BJ (cell line): ENCODE measurements around the gene OR5C1. TPM values are rescaled to one million over a fixed set of nuclear protein-coding genes. Genes with fewer than 3 reads are reported as not detected.
"Not testable (repeated sequence)": the region's sequence is repeated elsewhere in the genome, so short reads cannot be mapped to it uniquely, and the experiment has no call there.

Experiments
- CTCF ChIA-PET: fragments of 350-600 bp; formaldehyde crosslinking; extraction: SDS; loops from one replicate; lab custom pipeline; 2021; ENCODE audit warnings: antibody characterized with exemption, inconsistent platforms; lab: Yijun Ruan, JAX
- POLR2A ChIA-PET: fragments of 300-600 bp; sonication (Branson Sonifier 250); formaldehyde crosslinking; extraction: SDS; loops from one replicate; lab custom pipeline; 2021; ENCODE audit warnings: antibody characterized with exemption; lab: Charles Lee
- DNase-seq: peaks from one replicate; pipeline ENCODE4 v3.0.0-alpha.2; 2011; ENCODE audit warnings: low read depth
- H3K27me3 ChIP-seq: 2 replicates; pipeline ENCODE4 v1.6.0; 2011; ENCODE audit warnings: low read length; ENCODE audit not compliant: control insufficient read depth, insufficient read depth
- H3K36me3 ChIP-seq: 2 replicates; pipeline ENCODE4 v1.5.1; 2011; ENCODE audit warnings: low read length; ENCODE audit not compliant: control insufficient read depth, insufficient read depth
- H3K4me3 ChIP-seq: 2 replicates; pipeline ENCODE4 v1.5.1; 2011; ENCODE audit warnings: low read depth, mild to moderate bottlenecking, control low read depth, low read length
- polyA plus RNA-seq: library from polyadenylated mRNA; depleted of rRNA; stranded (reverse); fragments of >200 nt; gene quantifications from 2 replicates; pipeline ENCODE4 v1.2.3, GENCODE V29; 2011
- TF ChIP-seq, protein P1 (sequence below): IDR thresholded peaks from 2 replicates; pipeline ENCODE4 v1.5.1; 2011; ENCODE audit warnings: low read depth, mild to moderate bottlenecking, control low read depth, inconsistent platforms, low read length, moderate library complexity; ENCODE audit not compliant: insufficient read depth

The OR5C1 gene
- polyA plus RNA-seq, 1 experiment = not detected

DNA sequence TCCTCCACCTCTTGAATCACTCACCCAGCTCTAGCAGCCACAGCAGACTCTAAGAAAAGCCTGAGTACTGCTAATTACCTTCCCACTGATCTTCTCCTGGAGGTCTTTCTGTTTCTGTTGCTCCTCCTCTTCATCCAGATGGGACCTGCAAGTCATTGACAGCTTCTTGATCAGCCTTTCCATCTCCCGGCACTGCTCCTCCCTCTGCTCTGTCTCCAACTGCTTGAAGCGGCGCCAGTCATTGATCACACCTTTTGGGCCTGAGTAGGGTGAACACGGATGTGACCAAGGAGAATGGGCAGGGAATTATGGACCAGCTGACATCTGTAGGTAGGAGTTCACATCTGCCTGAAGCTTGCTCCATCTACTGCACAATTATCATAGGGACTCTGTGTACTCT lies 34.2 kb downstream of the OR5C1 start:
- no peak for DNase-seq
- H3K27me3 ChIP-seq = no peaks in the 10 kb centered on the region
- ChIA-PET POLR2A (no interaction called here), CTCF (interaction anchor here (1.5 to 1.8 kb wide), 2 partner anchors 13 to 358 kb away, joined by 4 read pairs; no protein-coding TSS in a partner anchor)
- no peak overlapping the region for H3K4me3 ChIP-seq
- TF ChIP-seq, protein P1, sequence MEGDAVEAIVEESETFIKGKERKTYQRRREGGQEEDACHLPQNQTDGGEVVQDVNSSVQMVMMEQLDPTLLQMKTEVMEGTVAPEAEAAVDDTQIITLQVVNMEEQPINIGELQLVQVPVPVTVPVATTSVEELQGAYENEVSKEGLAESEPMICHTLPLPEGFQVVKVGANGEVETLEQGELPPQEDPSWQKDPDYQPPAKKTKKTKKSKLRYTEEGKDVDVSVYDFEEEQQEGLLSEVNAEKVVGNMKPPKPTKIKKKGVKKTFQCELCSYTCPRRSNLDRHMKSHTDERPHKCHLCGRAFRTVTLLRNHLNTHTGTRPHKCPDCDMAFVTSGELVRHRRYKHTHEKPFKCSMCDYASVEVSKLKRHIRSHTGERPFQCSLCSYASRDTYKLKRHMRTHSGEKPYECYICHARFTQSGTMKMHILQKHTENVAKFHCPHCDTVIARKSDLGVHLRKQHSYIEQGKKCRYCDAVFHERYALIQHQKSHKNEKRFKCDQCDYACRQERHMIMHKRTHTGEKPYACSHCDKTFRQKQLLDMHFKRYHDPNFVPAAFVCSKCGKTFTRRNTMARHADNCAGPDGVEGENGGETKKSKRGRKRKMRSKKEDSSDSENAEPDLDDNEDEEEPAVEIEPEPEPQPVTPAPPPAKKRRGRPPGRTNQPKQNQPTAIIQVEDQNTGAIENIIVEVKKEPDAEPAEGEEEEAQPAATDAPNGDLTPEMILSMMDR = no peak
- peaks cover 6% of the 10 kb centered on the region for H3K36me3 ChIP-seq

DNA sequence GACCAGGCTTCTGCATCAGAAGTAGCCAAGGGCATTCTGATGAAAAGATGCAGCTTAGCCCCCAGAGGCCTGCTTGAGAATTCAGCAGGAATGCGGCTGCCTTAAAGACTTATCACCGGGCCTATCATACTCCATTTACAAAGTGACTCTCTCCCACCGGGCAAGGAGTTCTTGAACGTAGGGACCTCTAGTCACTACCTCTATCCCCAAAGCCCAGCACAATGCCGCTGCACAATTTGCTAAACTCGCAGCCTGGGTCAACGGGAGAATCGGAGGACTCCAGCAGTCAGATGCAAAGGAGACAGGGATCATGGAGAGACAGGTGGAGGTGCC lies 39.0 kb downstream of the OR5C1 start:
- Histone ChIP-seq H3K27me3 (no peaks in the 10 kb centered on the region), H3K4me3 (peak overlapping the region; percentile 87), H3K36me3 (peaks cover 3% of the 10 kb centered on the region)
- no peak for DNase-seq
- TF ChIP-seq, protein P1 = no peak
- POLR2A ChIA-PET = interaction anchor here (0.6 to 1.4 kb wide), 3 partner anchors 10 to 359 kb away, joined by 3 to 14 read pairs (median 3); no protein-coding TSS in a partner anchor
- CTCF ChIA-PET = interaction anchor here (0.6 to 1.6 kb wide), 6 partner anchors 9 to 364 kb away, joined by 3 to 4 read pairs (median 3); no protein-coding TSS in a partner anchor

DNA sequence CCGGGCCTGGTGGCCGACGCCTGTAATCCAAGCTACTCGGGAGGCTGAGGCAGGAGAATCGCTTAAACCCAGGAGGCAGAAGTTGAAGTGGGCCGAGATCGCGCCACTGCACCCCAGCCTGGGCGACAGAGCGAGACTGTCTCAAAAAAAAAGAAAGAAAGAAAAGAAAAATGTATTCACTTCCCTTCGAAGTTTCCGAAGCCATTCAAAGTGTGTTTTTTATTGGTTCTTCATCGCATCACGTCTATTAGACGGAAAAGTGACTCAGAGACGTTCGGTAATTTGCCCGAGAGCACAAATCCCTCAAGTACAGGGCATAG lies 40.2 kb downstream of the OR5C1 start:
- DNase-seq, H3K36me3 ChIP-seq, H3K27me3 ChIP-seq: not testable (repeated sequence)
- ChIA-PET CTCF (interaction anchor here (1.2 to 1.6 kb wide), 3 partner anchors 10 to 162 kb away, joined by 3 to 4 read pairs (median 3); no protein-coding TSS in a partner anchor), POLR2A (interaction anchor here (0.6 to 1.4 kb wide), 2 partner anchors 20 to 360 kb away, joined by 3 read pairs; no protein-coding TSS in a partner anchor)
- H3K4me3 ChIP-seq = peak overlapping the region; percentile 87

DNA sequence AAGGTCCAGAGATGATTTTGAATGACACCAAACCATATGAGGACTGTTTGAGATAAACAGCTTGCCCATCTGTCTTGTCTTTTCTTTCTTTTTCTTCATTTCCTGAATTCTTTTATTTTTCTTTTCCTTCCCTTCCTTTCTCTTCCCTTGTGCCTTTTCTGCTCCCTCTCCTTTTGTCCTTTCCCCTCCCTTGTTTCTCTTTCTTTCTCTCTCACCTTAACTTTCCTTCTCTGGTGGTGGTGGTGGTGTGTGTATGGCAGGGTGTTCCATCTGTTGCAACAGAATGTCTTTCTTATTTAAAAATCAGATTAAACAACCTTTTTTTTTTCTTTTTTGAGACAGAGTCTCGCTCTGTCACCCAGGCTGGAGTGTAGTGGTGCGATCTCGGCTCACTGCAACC lies 43.5 kb downstream of the OR5C1 start:
- Histone ChIP-seq H3K36me3 (no peaks in the 10 kb centered on the region), H3K27me3 (no peaks in the 10 kb centered on the region), H3K4me3 (no peak overlapping the region)
- CTCF ChIA-PET = no interaction called here
- POLR2A ChIA-PET = no interaction called here
- DNase-seq = no peak
- TF ChIP-seq, protein P1 = no peak

DNA sequence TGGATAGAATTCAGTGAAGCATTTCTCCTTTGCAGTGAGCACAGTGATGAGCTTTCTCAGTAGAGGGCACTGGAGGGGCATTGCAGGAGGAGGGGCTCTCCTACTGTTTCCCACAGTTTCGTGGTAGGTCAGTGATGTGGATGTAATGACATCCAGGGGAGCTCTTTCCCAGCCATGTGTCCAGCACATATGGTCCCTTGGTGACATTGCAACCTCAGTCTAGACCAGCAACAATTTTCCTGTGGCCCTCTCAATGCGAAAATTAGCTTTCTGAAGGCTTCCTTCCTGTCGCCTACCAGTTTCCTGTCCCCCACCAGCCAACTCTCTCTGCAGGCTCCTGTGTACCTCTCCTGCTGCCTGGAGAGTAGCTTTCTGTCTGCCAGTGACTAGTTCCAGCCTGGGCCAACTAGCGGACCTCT lies 46.6 kb downstream of the OR5C1 start:
- H3K4me3 ChIP-seq = no peak overlapping the region
- ChIA-PET CTCF (interaction anchor here (0.5 to 1.2 kb wide), 2 partner anchors 122 to 514 kb away, joined by 3 read pairs; no protein-coding TSS in a partner anchor), POLR2A (no interaction called here)
- no peaks in the 10 kb centered on the region for H3K27me3 ChIP-seq
- DNase-seq = no peak
- H3K36me3 ChIP-seq = no peaks in the 10 kb centered on the region
- TF ChIP-seq, protein P1 = 0 out of 2 replicates have a peak, but pooled peaks have one; percentile 7
